Embryonic facial prominence (tissue), 1 donor: ENCODE measurements around the gene TNP1.

Experiments
- DNase-seq: peaks from one replicate; pipeline ENCODE4 v3.0.0-alpha.2; 2016; ENCODE audit errors: extremely low spot score

The TNP1 gene

GRCh38 chr2:216859944-216860343 is at the start of gene TNP1:
TNP1 (minus strand) TSS chr2:216860064; CDS start chr2:216860034, 30 bp downstream.
- DNase-seq, result no peak

- no peak for DNase-seq
Observed at GRCh38 chr2:216908300-216908699, 48.4 kb upstream of the TNP1 start.

- DNase-seq, result no peak
Observed at GRCh38 chr2:216905649-216906329, 45.9 kb upstream of the TNP1 start.

- DNase-seq, result no peak
Observed at GRCh38 chr2:216904974-216905373, 45.1 kb upstream of the TNP1 start.

- no peak for DNase-seq
Observed at GRCh38 chr2:216904554-216904953, 44.7 kb upstream of the TNP1 start.

- DNase-seq, result no peak
Observed at GRCh38 chr2:216903470-216903869, 43.6 kb upstream of the TNP1 start.

- no peak for DNase-seq
Observed at GRCh38 chr2:216901273-216901672, 41.4 kb upstream of the TNP1 start.

- no peak for DNase-seq
Observed at GRCh38 chr2:216900406-216900805, 40.5 kb upstream of the TNP1 start.

- no peak for DNase-seq
Observed at GRCh38 chr2:216897561-216898203, 37.8 kb upstream of the TNP1 start.

- DNase-seq, result no peak
Observed at GRCh38 chr2:216890138-216890537, 30.3 kb upstream of the TNP1 start.

GRCh38 chr2:216888887-216889622 is 29.2 kb upstream of the TNP1 start:
- no peak for DNase-seq

- no peak for DNase-seq
Observed at GRCh38 chr2:216888081-216888480, 28.2 kb upstream of the TNP1 start.

- no peak for DNase-seq
Observed at GRCh38 chr2:216887138-216887537, 27.3 kb upstream of the TNP1 start.

- DNase-seq, result no peak
Observed at GRCh38 chr2:216885117-216885553, 25.3 kb upstream of the TNP1 start.

GRCh38 chr2:216884347-216884746 is 24.5 kb upstream of the TNP1 start:
- no peak for DNase-seq

- no peak for DNase-seq
Observed at GRCh38 chr2:216882876-216883275, 23.0 kb upstream of the TNP1 start.

- no peak for DNase-seq
Observed at GRCh38 chr2:216881411-216881810, 21.5 kb upstream of the TNP1 start.

- DNase-seq, result no peak
Observed at GRCh38 chr2:216880509-216881184, 20.8 kb upstream of the TNP1 start.

GRCh38 chr2:216879727-216880508 is 20.1 kb upstream of the TNP1 start:
- no peak for DNase-seq

- no peak for DNase-seq
Observed at GRCh38 chr2:216878072-216878471, 18.2 kb upstream of the TNP1 start.

GRCh38 chr2:216877085-216877484 is 17.2 kb upstream of the TNP1 start:
- no peak for DNase-seq
